ENCODE data around the gene VCL. TPM values are rescaled to one million over a fixed set of nuclear protein-coding genes. Genes with fewer than 3 reads are reported as not detected.

Gene VCL
- total RNA-seq, 1 experiment from 2014 or later: 176 TPM

DNA sequence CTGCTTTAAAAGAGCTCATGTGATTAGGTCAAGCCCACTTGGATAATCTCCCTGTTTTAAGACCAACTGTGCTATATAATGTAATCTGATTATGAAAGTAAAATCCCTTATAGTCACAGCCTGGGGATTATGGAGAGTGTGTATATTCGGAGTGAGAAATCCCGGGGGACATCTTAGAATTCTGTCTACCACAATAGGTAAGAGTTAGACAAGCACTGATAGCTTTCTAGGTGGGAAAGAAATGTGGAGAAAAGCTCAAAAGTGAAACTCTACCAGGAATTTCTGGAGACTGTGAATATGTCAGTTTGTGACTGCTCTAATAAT lies 2.9 kb upstream of the VCL start:
- peak; percentile 34 for DNase-seq (ENCODE audit: low spot score)
- no TSS peak for BruUV-seq (replicated peaks)

DNA sequence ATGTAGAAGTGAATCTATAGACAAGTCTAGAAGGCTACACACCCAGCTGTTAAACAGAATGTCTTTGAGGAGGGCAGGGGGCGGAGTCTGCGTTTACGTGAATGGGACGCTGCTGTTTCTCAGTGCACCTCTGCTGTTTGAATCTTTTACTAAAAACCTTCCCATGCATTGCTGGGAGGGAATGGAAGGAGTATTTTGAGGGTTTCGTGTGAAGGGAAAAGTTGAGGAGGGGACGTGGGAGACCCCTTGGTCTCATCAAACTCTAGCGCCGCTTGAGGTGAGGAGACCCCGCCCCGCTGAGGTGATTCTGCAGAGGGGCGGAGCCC lies 492 bp upstream of the VCL start:
- intact Hi-C loops (cut with micrococcal nuclease; ENCODE audit: unreplicated experiment): no loop called here
- peaks cover 37% of the 10 kb centered on the region for H3K4me1 ChIP-seq (ENCODE audit: insufficient read depth, low read length, poor library complexity, severe bottlenecking)
- H3K27me3 ChIP-seq (replicated peaks; ENCODE audit: insufficient read depth, low read depth, low read length, poor library complexity): no peaks in the 10 kb centered on the region
- H3K4me3 ChIP-seq (ENCODE audit: low read depth, low read length, poor library complexity, severe bottlenecking): peak overlapping the region; percentile 83
- H3K36me3 ChIP-seq (ENCODE audit: insufficient read depth, low read length, poor library complexity, severe bottlenecking): peaks cover 7% of the 10 kb centered on the region
- ChIA-PET POLR2A (ENCODE audit: low non-redundant PET) (no interaction called here), CTCF (interaction anchor here (1.0 kb wide), 1 partner anchor 57 kb away, joined by 4 read pairs; no protein-coding TSS in a partner anchor)
- DNase-seq (ENCODE audit: low spot score): no peak
- TF ChIP-seq EZH2 (IDR thresholded peaks at IDR 0.05; ENCODE audit: borderline replicate concordance, low read depth, low read length, poor library complexity, severe bottlenecking): no peak
- no peaks in the 10 kb centered on the region for H3K9me3 ChIP-seq (ENCODE audit: low read depth, low read length, poor library complexity, severe bottlenecking)
- BruUV-seq (replicated peaks): no TSS peak
- H3K27ac ChIP-seq (ENCODE audit: low read depth, low read length, poor library complexity, severe bottlenecking): peak overlapping the region; percentile 98

More for the DNA sequence above, 2.9 kb upstream of the VCL start:
- CTCF ChIA-PET: no interaction called here
- H3K4me3 ChIP-seq (ENCODE audit: low read depth, low read length, poor library complexity, severe bottlenecking): no peak overlapping the region
- TF ChIP-seq, protein P1, sequence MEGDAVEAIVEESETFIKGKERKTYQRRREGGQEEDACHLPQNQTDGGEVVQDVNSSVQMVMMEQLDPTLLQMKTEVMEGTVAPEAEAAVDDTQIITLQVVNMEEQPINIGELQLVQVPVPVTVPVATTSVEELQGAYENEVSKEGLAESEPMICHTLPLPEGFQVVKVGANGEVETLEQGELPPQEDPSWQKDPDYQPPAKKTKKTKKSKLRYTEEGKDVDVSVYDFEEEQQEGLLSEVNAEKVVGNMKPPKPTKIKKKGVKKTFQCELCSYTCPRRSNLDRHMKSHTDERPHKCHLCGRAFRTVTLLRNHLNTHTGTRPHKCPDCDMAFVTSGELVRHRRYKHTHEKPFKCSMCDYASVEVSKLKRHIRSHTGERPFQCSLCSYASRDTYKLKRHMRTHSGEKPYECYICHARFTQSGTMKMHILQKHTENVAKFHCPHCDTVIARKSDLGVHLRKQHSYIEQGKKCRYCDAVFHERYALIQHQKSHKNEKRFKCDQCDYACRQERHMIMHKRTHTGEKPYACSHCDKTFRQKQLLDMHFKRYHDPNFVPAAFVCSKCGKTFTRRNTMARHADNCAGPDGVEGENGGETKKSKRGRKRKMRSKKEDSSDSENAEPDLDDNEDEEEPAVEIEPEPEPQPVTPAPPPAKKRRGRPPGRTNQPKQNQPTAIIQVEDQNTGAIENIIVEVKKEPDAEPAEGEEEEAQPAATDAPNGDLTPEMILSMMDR (conservative IDR thresholded peaks at IDR 0.05; ENCODE audit: low read depth, low read length): no peak
- no peak for TF ChIP-seq EZH2 (IDR thresholded peaks at IDR 0.05; ENCODE audit: borderline replicate concordance, low read depth, low read length, poor library complexity, severe bottlenecking)
- H3K36me3 ChIP-seq (ENCODE audit: insufficient read depth, low read length, poor library complexity, severe bottlenecking): no peaks in the 10 kb centered on the region
- H3K27me3 ChIP-seq (replicated peaks; ENCODE audit: insufficient read depth, low read depth, low read length, poor library complexity): no peaks in the 10 kb centered on the region
- no peaks in the 10 kb centered on the region for H3K9me3 ChIP-seq (ENCODE audit: low read depth, low read length, poor library complexity, severe bottlenecking)
- peaks cover 20% of the 10 kb centered on the region for H3K4me1 ChIP-seq (ENCODE audit: insufficient read depth, low read length, poor library complexity, severe bottlenecking)
- H3K27ac ChIP-seq (ENCODE audit: low read depth, low read length, poor library complexity, severe bottlenecking): peak overlapping the region; percentile 43
- POLR2A ChIA-PET (ENCODE audit: low non-redundant PET): interaction anchor here (1.0 kb wide), 1 partner anchor 27 kb away, joined by 3 read pairs; no protein-coding TSS in a partner anchor
- intact Hi-C loops (cut with micrococcal nuclease; ENCODE audit: unreplicated experiment): loop anchor here (1.0 kb wide), 1 partner anchor 21 kb away; no protein-coding TSS in a partner anchor

DNA sequence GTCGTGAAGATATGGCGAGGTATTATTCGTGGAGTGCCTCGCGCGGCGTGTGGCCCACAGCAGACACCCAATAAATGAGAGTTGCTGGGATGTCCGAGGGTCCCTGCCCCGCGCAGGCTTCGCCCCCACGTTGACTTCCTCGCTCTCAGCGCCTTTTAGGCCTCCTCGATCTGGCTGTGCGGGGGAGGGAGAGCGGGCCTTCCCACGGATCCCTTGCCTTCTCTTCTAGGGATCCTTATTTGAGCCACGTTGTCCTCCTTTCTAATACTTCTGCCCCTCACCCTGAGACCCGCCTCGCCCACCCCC lies 660 bp downstream of the VCL start:
- Histone ChIP-seq H3K4me3 (ENCODE audit: low read depth, low read length, poor library complexity, severe bottlenecking) (peak overlapping the region; percentile 83), H3K27me3 (replicated peaks; ENCODE audit: insufficient read depth, low read depth, low read length, poor library complexity) (no peaks in the 10 kb centered on the region), H3K4me1 (ENCODE audit: insufficient read depth, low read length, poor library complexity, severe bottlenecking) (peaks cover 43% of the 10 kb centered on the region), H3K9me3 (ENCODE audit: low read depth, low read length, poor library complexity, severe bottlenecking) (no peaks in the 10 kb centered on the region), H3K27ac (ENCODE audit: low read depth, low read length, poor library complexity, severe bottlenecking) (peak overlapping the region; percentile 98), H3K36me3 (ENCODE audit: insufficient read depth, low read length, poor library complexity, severe bottlenecking) (peaks cover 7% of the 10 kb centered on the region)
- BruUV-seq (replicated peaks): no TSS peak
- TF ChIP-seq, protein P1 (conservative IDR thresholded peaks at IDR 0.05; ENCODE audit: low read depth, low read length): no peak
- peak; percentile 41 for DNase-seq (ENCODE audit: low spot score)
- ChIA-PET POLR2A (ENCODE audit: low non-redundant PET) (interaction anchor here (0.6 to 1.2 kb wide), 2 partner anchors 18 to 31 kb away, joined by 3 to 13 read pairs; no protein-coding TSS in a partner anchor), CTCF (no interaction called here)
- intact Hi-C loops (cut with micrococcal nuclease; ENCODE audit: unreplicated experiment): loop anchor here (2.0 kb wide), 1 partner anchor 32 kb away; no protein-coding TSS in a partner anchor

All from A673 (cell line).